Measurements from ENCODE around the gene CEBPB.
"Not testable (repeated sequence)": the region's sequence is repeated elsewhere in the genome, so short reads cannot be mapped to it uniquely, and the experiment has no call there.

CEBPB gene

GRCh38 chr20:50153500-50154377 lies 36.9 kb upstream of the CEBPB start, which contains the start of gene PEDS1:
Gene PEDS1, minus strand, starts transcription at chr20:50153723. Its CDS starts 86 bp downstream, at chr20:50153637.
- H3K27ac Mint-ChIP-seq = peak within 1 kb of the TSS; percentile 94
- DNase-seq (ENCODE audit: low spot score) = peak; percentile 89
- peaks cover 25% of the 10 kb centered on the region for H3K36me3 Mint-ChIP-seq (ENCODE audit: low read depth)

GRCh38 chr20:50161494-50161893 lies 29.1 kb upstream of the CEBPB start:
- not testable (repeated sequence) for H3K4me3 Mint-ChIP-seq; DNase-seq (ENCODE audit: low spot score); H3K9me3 Mint-ChIP-seq; H3K36me3 Mint-ChIP-seq (ENCODE audit: low read depth); H3K27ac Mint-ChIP-seq; H3K27me3 Mint-ChIP-seq (ENCODE audit: low read depth)
- peaks cover 12% of the 10 kb centered on the region for H3K4me1 Mint-ChIP-seq (ENCODE audit: low read depth)

More at GRCh38 chr20:50153500-50154377, 36.9 kb upstream of the CEBPB start, which contains the start of gene PEDS1:
- Mint-ChIP-seq H3K27me3 (ENCODE audit: low read depth) (no peaks in the 10 kb centered on the region), H3K4me1 (ENCODE audit: low read depth) (peaks cover 34% of the 10 kb centered on the region), H3K9me3 (no peaks in the 10 kb centered on the region), H3K4me3 (peak within 1 kb of the TSS; percentile 94)

GRCh38 chr20:50163570-50164317 lies 26.9 kb upstream of the CEBPB start:
- H3K9me3 Mint-ChIP-seq = no peaks in the 10 kb centered on the region
- no peak overlapping the region for H3K27ac Mint-ChIP-seq
- DNase-seq (ENCODE audit: low spot score) = no peak
- H3K4me3 Mint-ChIP-seq = no peak overlapping the region
- H3K27me3 Mint-ChIP-seq (ENCODE audit: low read depth) = no peaks in the 10 kb centered on the region
- peaks cover 12% of the 10 kb centered on the region for H3K4me1 Mint-ChIP-seq (ENCODE audit: low read depth)
- peaks cover 1% of the 10 kb centered on the region for H3K36me3 Mint-ChIP-seq (ENCODE audit: low read depth)

- DNase-seq (ENCODE audit: low spot score) = peak; percentile 85
- Mint-ChIP-seq H3K4me1 (ENCODE audit: low read depth) (peaks cover 13% of the 10 kb centered on the region), H3K9me3 (peaks cover 4% of the 10 kb centered on the region), H3K27ac (peak overlapping the region; percentile 88), H3K27me3 (ENCODE audit: low read depth) (no peaks in the 10 kb centered on the region), H3K36me3 (ENCODE audit: low read depth) (peaks cover 3% of the 10 kb centered on the region), H3K4me3 (peak overlapping the region; percentile 81)
Measured at GRCh38 chr20:50165684-50166554, 24.7 kb upstream of the CEBPB start.

GRCh38 chr20:50169329-50169823 lies 21.3 kb upstream of the CEBPB start:
- peak; percentile 61 for DNase-seq (ENCODE audit: low spot score)
- H3K36me3 Mint-ChIP-seq (ENCODE audit: low read depth) = peaks cover 1% of the 10 kb centered on the region
- H3K27me3 Mint-ChIP-seq (ENCODE audit: low read depth) = peaks cover 4% of the 10 kb centered on the region
- peaks cover 13% of the 10 kb centered on the region for H3K4me1 Mint-ChIP-seq (ENCODE audit: low read depth)
- no peak overlapping the region for H3K27ac Mint-ChIP-seq
- peaks cover 4% of the 10 kb centered on the region for H3K9me3 Mint-ChIP-seq
- no peak overlapping the region for H3K4me3 Mint-ChIP-seq

GRCh38 chr20:50170549-50171220 lies 19.9 kb upstream of the CEBPB start:
- no peak overlapping the region for H3K27ac Mint-ChIP-seq
- no peak for DNase-seq (ENCODE audit: low spot score)
- no peak overlapping the region for H3K4me3 Mint-ChIP-seq
- peaks cover 4% of the 10 kb centered on the region for H3K27me3 Mint-ChIP-seq (ENCODE audit: low read depth)
- peaks cover 9% of the 10 kb centered on the region for H3K4me1 Mint-ChIP-seq (ENCODE audit: low read depth)
- H3K9me3 Mint-ChIP-seq = peaks cover 4% of the 10 kb centered on the region
- peaks cover 1% of the 10 kb centered on the region for H3K36me3 Mint-ChIP-seq (ENCODE audit: low read depth)

- DNase-seq (ENCODE audit: low spot score) = no peak
- H3K4me3 Mint-ChIP-seq = no peak overlapping the region
- peaks cover 1% of the 10 kb centered on the region for H3K36me3 Mint-ChIP-seq (ENCODE audit: low read depth)
- peaks cover 4% of the 10 kb centered on the region for H3K27me3 Mint-ChIP-seq (ENCODE audit: low read depth)
- H3K9me3 Mint-ChIP-seq = peaks cover 4% of the 10 kb centered on the region
- no peak overlapping the region for H3K27ac Mint-ChIP-seq
- peaks cover 2% of the 10 kb centered on the region for H3K4me1 Mint-ChIP-seq (ENCODE audit: low read depth)
Measured at GRCh38 chr20:50172347-50173013, 18.1 kb upstream of the CEBPB start.

- no peak for DNase-seq (ENCODE audit: low spot score)
- Mint-ChIP-seq H3K9me3 (peaks cover 2% of the 10 kb centered on the region), H3K4me1 (ENCODE audit: low read depth) (peaks cover 2% of the 10 kb centered on the region), H3K27ac (no peak overlapping the region), H3K36me3 (ENCODE audit: low read depth) (peaks cover under 1% of the 10 kb centered on the region), H3K4me3 (no peak overlapping the region), H3K27me3 (ENCODE audit: low read depth) (peaks cover 4% of the 10 kb centered on the region)
Measured at GRCh38 chr20:50174456-50174855, 16.2 kb upstream of the CEBPB start.

GRCh38 chr20:50175938-50176933 lies 14.4 kb upstream of the CEBPB start:
- Mint-ChIP-seq H3K36me3 (ENCODE audit: low read depth) (no peaks in the 10 kb centered on the region), H3K27ac (no peak overlapping the region)

GRCh38 chr20:50178672-50179071 lies 12.0 kb upstream of the CEBPB start:
- H3K27me3 Mint-ChIP-seq (ENCODE audit: low read depth); H3K4me1 Mint-ChIP-seq (ENCODE audit: low read depth); H3K36me3 Mint-ChIP-seq (ENCODE audit: low read depth); H3K9me3 Mint-ChIP-seq; DNase-seq (ENCODE audit: low spot score); H3K4me3 Mint-ChIP-seq; H3K27ac Mint-ChIP-seq: not testable (repeated sequence)

More at GRCh38 chr20:50175938-50176933, 14.4 kb upstream of the CEBPB start:
- no peak overlapping the region for H3K4me3 Mint-ChIP-seq
- peaks cover 2% of the 10 kb centered on the region for H3K4me1 Mint-ChIP-seq (ENCODE audit: low read depth)
- DNase-seq (ENCODE audit: low spot score) = no peak
- peaks cover 4% of the 10 kb centered on the region for H3K27me3 Mint-ChIP-seq (ENCODE audit: low read depth)
- no peaks in the 10 kb centered on the region for H3K9me3 Mint-ChIP-seq

- peaks cover 17% of the 10 kb centered on the region for H3K27me3 Mint-ChIP-seq (ENCODE audit: low read depth)
- H3K9me3 Mint-ChIP-seq = no peaks in the 10 kb centered on the region
- H3K27ac Mint-ChIP-seq = no peak overlapping the region
- no peak overlapping the region for H3K4me3 Mint-ChIP-seq
- H3K36me3 Mint-ChIP-seq (ENCODE audit: low read depth) = no peaks in the 10 kb centered on the region
- no peak for DNase-seq (ENCODE audit: low spot score)
- peaks cover 4% of the 10 kb centered on the region for H3K4me1 Mint-ChIP-seq (ENCODE audit: low read depth)
Measured at GRCh38 chr20:50181344-50181743, 9.3 kb upstream of the CEBPB start.

GRCh38 chr20:50182346-50182745 lies 8.3 kb upstream of the CEBPB start:
- peaks cover 5% of the 10 kb centered on the region for H3K4me1 Mint-ChIP-seq (ENCODE audit: low read depth)
- peaks cover 17% of the 10 kb centered on the region for H3K27me3 Mint-ChIP-seq (ENCODE audit: low read depth)
- no peak for DNase-seq (ENCODE audit: low spot score)
- no peaks in the 10 kb centered on the region for H3K36me3 Mint-ChIP-seq (ENCODE audit: low read depth)
- H3K27ac Mint-ChIP-seq = no peak overlapping the region
- H3K4me3 Mint-ChIP-seq = no peak overlapping the region
- no peaks in the 10 kb centered on the region for H3K9me3 Mint-ChIP-seq

All from T-helper 2 cell treated with Interferon-gamma antibody and Interleukin-4, amounts not matched to agents 5 μg/mL and 100 μg/mL, for 36 hours (primary cell).